ENCODE measurements around the gene FILIP1.

FILIP1 gene

DNA sequence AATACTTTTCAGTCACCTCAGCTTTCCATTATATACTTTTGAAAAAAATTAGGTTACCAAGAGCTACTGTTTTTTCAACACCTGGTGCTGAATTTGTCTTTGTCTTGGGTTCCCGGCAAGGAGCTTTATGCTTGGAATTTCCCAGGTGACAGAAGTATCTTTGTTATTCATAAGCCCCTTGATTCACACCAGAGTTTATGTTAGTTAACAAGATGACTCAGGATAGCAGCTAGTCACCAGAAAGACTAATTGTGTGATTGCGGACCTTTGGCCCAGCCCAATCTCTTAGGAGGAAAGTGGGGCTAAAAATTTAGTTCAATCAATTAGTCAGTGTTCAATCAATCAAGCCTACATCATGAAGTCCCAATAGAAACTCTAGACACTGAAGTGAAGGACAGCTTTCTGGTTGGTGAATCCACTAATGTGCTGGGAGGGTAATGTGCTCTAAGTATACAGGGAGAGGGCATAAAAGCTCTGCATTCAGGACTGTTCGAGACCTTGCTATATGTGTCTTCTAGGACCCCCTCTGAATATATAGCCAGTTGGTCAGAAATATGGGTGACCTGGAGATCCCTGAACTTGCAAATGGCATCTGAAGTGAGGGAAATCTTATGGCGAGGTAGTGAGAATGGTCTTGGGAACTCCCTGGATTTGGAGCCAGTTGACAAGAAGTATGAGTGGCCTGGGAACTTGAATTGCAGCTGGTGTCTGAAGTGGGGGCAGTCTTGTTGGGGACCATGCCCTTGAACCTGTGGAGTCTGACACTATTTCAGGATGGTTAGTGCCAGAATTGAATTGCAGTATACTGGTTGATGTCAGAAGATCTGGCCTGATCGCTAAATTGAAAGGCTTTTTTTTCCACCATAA lies 225.2 kb downstream of the FILIP1 start:
- DNase-seq (ENCODE audit: low spot score): no peak

DNA sequence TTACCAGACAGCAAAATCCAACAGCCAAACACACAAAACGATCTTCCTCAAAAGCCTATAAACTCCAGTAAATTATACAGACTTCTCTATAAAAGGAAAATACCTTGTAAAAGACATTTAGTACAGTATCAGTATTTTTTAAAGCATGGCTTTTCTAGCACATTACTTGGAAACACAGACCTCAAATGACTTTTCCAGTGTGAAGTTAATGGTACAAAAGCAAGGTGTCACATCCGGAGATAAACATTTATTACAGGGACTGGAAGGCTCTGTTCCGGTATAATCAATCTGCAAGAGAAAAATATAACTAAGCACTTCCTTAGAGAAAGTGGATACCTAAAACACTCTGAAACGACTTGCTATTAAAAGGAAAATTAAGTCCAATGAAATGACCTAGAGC lies 226.1 kb downstream of the FILIP1 start:
- DNase-seq (ENCODE audit: low spot score): no peak

GRCh38 chr6:75266716-75267291 lies 226.8 kb downstream of the FILIP1 start:
- peak; percentile 59 for DNase-seq (ENCODE audit: low spot score)

GRCh38 chr6:75263401-75263750 lies 230.2 kb downstream of the FILIP1 start:
- no peak for DNase-seq (ENCODE audit: low spot score)

DNA sequence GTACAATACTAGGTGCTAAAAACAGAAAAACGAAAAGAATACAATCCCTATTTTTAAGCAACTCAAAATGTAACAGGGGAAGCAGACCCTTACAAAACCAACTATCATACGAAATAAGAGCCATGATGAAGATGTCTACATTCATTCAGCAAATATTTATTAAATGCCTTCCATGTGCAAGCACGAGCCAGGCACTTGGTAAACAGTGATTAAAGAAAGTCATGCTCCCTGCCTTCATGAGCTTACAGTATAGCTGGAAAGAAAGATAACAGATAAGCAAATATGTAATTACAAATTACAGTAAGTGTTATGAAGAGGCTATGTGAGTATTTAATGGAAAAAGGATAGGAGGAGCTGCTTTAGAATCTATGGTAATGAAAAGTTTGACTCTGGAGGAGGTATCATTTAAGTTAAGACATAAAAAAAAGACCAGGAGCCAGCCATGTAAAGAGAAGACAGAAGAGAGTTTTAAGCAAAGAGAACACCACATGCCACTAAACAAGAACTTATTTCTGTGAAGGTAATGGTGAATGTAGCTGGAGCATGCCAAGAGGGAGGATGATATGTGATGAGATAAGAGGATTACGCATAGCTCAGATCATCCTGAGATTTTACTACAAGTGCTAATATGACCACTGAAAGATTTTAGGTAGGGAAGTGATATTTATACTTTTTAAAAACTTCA lies 230.7 kb downstream of the FILIP1 start:
- no peak for DNase-seq (ENCODE audit: low spot score)

DNA sequence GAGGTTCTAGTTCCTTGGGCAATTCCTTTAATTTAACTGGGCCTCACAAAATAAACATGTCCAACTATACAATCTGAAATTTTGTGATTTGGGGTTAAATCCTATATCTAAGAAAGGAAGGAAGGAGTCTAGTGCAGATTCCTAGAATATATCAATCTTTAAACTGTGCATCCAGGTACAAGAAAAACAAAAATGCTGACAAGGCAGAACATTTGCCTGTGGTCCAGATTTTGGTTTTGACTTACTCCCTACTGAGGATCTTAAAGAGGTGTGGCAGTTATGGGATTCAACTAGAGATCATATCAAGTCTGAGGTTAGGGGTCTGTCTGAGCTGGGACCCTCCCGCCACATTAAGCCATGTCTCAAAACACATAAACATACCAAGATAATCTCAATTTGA lies 232.3 kb downstream of the FILIP1 start:
- no peak for DNase-seq (ENCODE audit: low spot score)

DNA sequence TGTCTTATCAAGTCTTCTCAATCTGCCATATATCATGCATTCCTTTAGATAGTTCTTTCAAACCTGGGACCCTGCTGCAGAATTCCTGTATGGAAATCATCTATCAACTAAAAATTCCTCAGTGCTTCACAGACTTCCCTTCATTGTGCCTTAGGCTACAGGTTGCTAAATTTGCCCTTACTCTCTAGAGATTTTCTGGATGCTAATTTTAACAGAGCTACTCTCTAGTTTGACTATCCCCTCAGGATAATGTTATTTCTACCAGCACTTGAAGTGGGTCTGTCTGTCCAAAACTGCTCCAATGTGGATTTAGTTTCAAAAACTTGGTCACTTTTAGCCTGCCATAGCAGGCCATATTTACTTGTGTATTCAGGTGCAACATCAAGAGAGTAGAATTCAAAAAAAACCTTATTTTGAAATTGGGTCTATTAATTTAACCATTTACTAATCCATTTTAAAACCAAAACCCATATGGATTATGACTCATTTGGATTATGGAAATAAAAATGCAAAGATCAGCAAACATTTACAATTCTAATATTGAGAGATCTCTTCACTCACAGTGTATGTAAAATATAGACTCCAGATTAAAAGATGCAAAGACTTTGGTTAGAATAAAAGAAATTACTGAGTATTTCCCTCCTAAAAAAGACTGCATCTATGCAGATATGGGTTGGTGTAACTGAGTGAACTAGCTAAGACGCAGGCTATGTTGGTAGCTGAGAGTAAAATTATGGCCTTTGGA lies 236.1 kb downstream of the FILIP1 start:
- DNase-seq (ENCODE audit: low spot score): no peak

GRCh38 chr6:75250552-75250951 lies 243.0 kb downstream of the FILIP1 start:
- DNase-seq (ENCODE audit: low spot score): no peak

- no peak for DNase-seq (ENCODE audit: low spot score)
Observed at GRCh38 chr6:75249837-75250236, 243.8 kb downstream of the FILIP1 start.

- no peak for DNase-seq (ENCODE audit: low spot score)
Observed at GRCh38 chr6:75246386-75246785, 247.2 kb downstream of the FILIP1 start.

GRCh38 chr6:75244063-75244584 lies 249.5 kb downstream of the FILIP1 start:
- DNase-seq (ENCODE audit: low spot score): no peak

DNA sequence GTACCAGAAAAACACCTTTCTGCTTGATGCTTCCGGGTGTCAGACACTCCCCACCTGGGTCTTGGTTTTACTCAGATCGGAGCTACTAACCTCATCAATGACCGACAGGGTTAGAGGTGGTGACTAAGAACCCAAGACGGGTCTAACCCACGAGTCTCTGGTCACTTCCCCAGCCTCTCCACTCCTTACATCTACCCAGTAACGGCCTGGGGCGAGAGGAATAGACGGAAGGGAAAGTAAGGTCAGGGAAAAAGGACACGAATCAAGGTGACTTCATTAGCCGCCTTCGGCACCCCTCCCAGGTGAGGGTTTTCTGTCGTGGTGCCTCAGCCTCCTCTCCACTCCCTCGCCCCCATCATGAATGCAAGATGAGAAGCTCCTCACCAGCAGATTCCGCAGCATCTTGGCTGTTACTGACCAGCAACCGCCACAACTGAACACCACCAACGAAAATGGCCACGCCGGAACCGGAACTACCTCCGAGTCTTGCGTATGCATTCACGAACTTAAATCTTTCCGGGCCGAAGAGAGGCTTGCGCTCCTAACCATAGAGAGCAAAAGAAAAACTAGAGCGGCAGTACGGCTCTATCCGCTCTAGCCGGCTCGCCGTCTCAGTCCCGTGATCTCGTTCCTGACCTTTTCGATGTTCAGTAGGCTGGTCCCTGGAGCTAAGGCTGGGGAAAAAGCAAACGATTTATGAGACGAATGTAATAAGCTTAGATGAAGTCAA lies 250.1 kb downstream of the FILIP1 start, which contains the start of gene COX7A2:
TSS of gene COX7A2 (minus strand) at position 469 of the 730 bp plus-strand sequence. CDS start at position 402, 67 bp downstream.
- DNase-seq (ENCODE audit: low spot score): peak; percentile 89

Data from hematopoietic multipotent progenitor cell treated with erythropoietin and hydrocortisone succinate and interleukin-3 and kit ligand, for 15 days (in vitro differentiated cells).